ENCODE results near the gene DYNC2LI1.
A peak's percentile ranks its signal among the peaks of the same experiment; 100 is the strongest.
"Not testable (repeated sequence)": the region's sequence is repeated elsewhere in the genome, so short reads cannot be mapped to it uniquely, and the experiment has no call there.

The DYNC2LI1 gene

GRCh38 chr2:43773876-43774613 is at the start of gene DYNC2LI1:
Gene DYNC2LI1, plus strand, starts transcription at chr2:43774039. Its CDS starts 100 bp downstream, at chr2:43774139.
- DNase-seq (ENCODE audit: low read depth in 2 of 2), result peak; percentile 52 to 60

GRCh38 chr2:43724728-43725526 is 48.9 kb upstream of the DYNC2LI1 start:
- no peak for DNase-seq (ENCODE audit: low read depth in 2 of 2)

GRCh38 chr2:43725711-43726246 is 48.1 kb upstream of the DYNC2LI1 start:
- DNase-seq (ENCODE audit: low read depth in 2 of 2), result no peak

GRCh38 chr2:43726961-43727633 is 46.7 kb upstream of the DYNC2LI1 start:
- not testable (repeated sequence) for DNase-seq (ENCODE audit: low read depth in 2 of 2)

- no peak for DNase-seq (ENCODE audit: low read depth in 2 of 2)
Measured at GRCh38 chr2:43727634-43728014, 46.2 kb upstream of the DYNC2LI1 start.

GRCh38 chr2:43729491-43730174 is 44.2 kb upstream of the DYNC2LI1 start:
- DNase-seq (ENCODE audit: low read depth in 2 of 2), result no peak

GRCh38 chr2:43731211-43731610 is 42.6 kb upstream of the DYNC2LI1 start:
- no peak for DNase-seq (ENCODE audit: low read depth in 2 of 2)

GRCh38 chr2:43736637-43737036 is 37.2 kb upstream of the DYNC2LI1 start:
- no peak for DNase-seq (ENCODE audit: low read depth in 2 of 2)

GRCh38 chr2:43737097-43737854 is 36.6 kb upstream of the DYNC2LI1 start:
- no peak for DNase-seq (ENCODE audit: low read depth in 2 of 2)

- DNase-seq (ENCODE audit: low read depth in 2 of 2), result no peak
Measured at GRCh38 chr2:43737855-43738254, 36.0 kb upstream of the DYNC2LI1 start.

- DNase-seq (ENCODE audit: low read depth in 2 of 2), result no peak
Measured at GRCh38 chr2:43738257-43738656, 35.6 kb upstream of the DYNC2LI1 start.

GRCh38 chr2:43743706-43744105 is 30.1 kb upstream of the DYNC2LI1 start:
- no peak for DNase-seq (ENCODE audit: low read depth in 2 of 2)

- no peak for DNase-seq (ENCODE audit: low read depth in 2 of 2)
Measured at GRCh38 chr2:43745457-43745856, 28.4 kb upstream of the DYNC2LI1 start.

- DNase-seq (ENCODE audit: low read depth in 2 of 2), result no peak
Measured at GRCh38 chr2:43748333-43748732, 25.5 kb upstream of the DYNC2LI1 start.

- no peak for DNase-seq (ENCODE audit: low read depth in 2 of 2)
Measured at GRCh38 chr2:43749583-43749982, 24.3 kb upstream of the DYNC2LI1 start.

GRCh38 chr2:43751476-43751990 is 22.3 kb upstream of the DYNC2LI1 start:
- no peak for DNase-seq (ENCODE audit: low read depth in 2 of 2)

- DNase-seq (ENCODE audit: low read depth in 2 of 2), result no peak
Measured at GRCh38 chr2:43752302-43752701, 21.5 kb upstream of the DYNC2LI1 start.

- DNase-seq (ENCODE audit: low read depth in 2 of 2), result no peak
Measured at GRCh38 chr2:43754180-43754579, 19.7 kb upstream of the DYNC2LI1 start.

GRCh38 chr2:43758739-43759138 is 15.1 kb upstream of the DYNC2LI1 start:
- DNase-seq (ENCODE audit: low read depth in 2 of 2), result no peak

GRCh38 chr2:43759195-43759594 is 14.6 kb upstream of the DYNC2LI1 start:
- DNase-seq (ENCODE audit: low read depth in 2 of 2), result no peak

- no peak for DNase-seq (ENCODE audit: low read depth in 2 of 2)
Measured at GRCh38 chr2:43762286-43762685, 11.6 kb upstream of the DYNC2LI1 start.

Data from stimulated activated CD8-positive, alpha-beta memory T cell treated with anti-CD3 and anti-CD28 coated beads, Interleukin-15, amount 100 ng/mL, for 4 hours (primary cell).